OCI-LY7 (cell line): Measurements from ENCODE around the gene DLGAP1.

Experiments used
- CTCF ChIP-seq: fragments of 200-600 bp; sonication (generic); conservative IDR thresholded peaks from 2 replicates; pipeline ENCODE4 v1.5.1; 2014; ENCODE audit warnings: mild to moderate bottlenecking, antibody characterized with exemption, low read length, moderate library complexity, mixed read lengths
- EZH2phosphoT487 ChIP-seq: fragments of 200-600 bp; sonication (generic); IDR thresholded peaks from 2 replicates; pipeline ENCODE4 v1.6.1; 2018; ENCODE audit warnings: low read depth, borderline replicate concordance, mild to moderate bottlenecking, mixed run types, antibody characterized with exemption, low read length, moderate library complexity, mixed read lengths

GRCh38 chr18:4016391-4017049 lies 438.6 kb downstream of the DLGAP1 start:
- TF ChIP-seq CTCF (no peak), EZH2phosphoT487 (no peak)
